WTC11 (cell line): ENCODE measurements around the gene MESP1. TPM values are rescaled to one million over a fixed set of nuclear protein-coding genes. Genes with fewer than 3 reads are reported as not detected.
A peak's percentile ranks its signal among the peaks of the same experiment; 100 is the strongest.

Experiments used
- ATAC-seq: fragments of 200-7000 bp; cut with Tn5 transposase; 2 replicates; pipeline ENCODE4 v1.10.0; 2021; ENCODE audit warnings: mild to moderate bottlenecking, moderate library complexity
- CTCF ChIA-PET: fragments of 300-600 bp; sonication (Branson Sonifier 250); formaldehyde crosslinking; loops from one replicate; lab custom pipeline; 2021; ENCODE audit warnings: antibody characterized with exemption; lab: Charles Lee
- POLR2A ChIA-PET: fragments of 350-600 bp; sonication (Branson Sonifier 250); formaldehyde crosslinking; loops from one replicate; lab custom pipeline; 2021; ENCODE audit warnings: antibody characterized with exemption; lab: Charles Lee
- DNase-seq: peaks from one replicate; pipeline ENCODE4 v3.0.0; 2021; ENCODE audit warnings: low spot score
- H3K27ac Mint-ChIP-seq: 2 replicates; pipeline ENCODE4 v1.8.0; 2021; ENCODE audit warnings: mixed read lengths
- H3K27me3 Mint-ChIP-seq: 2 replicates; pipeline ENCODE4 v1.8.0; 2021; ENCODE audit warnings: low read depth, mild to moderate bottlenecking, moderate library complexity, mixed read lengths
- H3K36me3 Mint-ChIP-seq: 2 replicates; pipeline ENCODE4 v1.8.0; 2021; ENCODE audit warnings: mixed read lengths
- H3K4me1 Mint-ChIP-seq: 2 replicates; pipeline ENCODE4 v1.8.0; 2022; ENCODE audit warnings: mixed read lengths
- H3K4me3 Mint-ChIP-seq: 2 replicates; pipeline ENCODE4 v1.8.0; 2021; ENCODE audit warnings: mild to moderate bottlenecking, moderate library complexity, mixed read lengths
- H3K9me3 Mint-ChIP-seq: 2 replicates; pipeline ENCODE4 v1.8.0; 2021; ENCODE audit warnings: mixed read lengths
- AFF4 ChIP-seq: sonication (generic); formaldehyde crosslinking; IDR thresholded peaks from 2 replicates; pipeline ENCODE4 v1.8.1; 2023; ENCODE audit warnings: mild to moderate bottlenecking, missing genetic modification reagents, borderline replicate concordance
- CDX4 ChIP-seq: fragments of 250-450 bp; sonication (Bioruptor Pico); IDR thresholded peaks from 2 replicates; pipeline ENCODE4 v1.9.0; 2021; ENCODE audit warnings: moderate library complexity, mild to moderate bottlenecking, inconsistent platforms, borderline replicate concordance
- CREB1 ChIP-seq: sonication (generic); formaldehyde crosslinking; IDR thresholded peaks from 2 replicates; pipeline ENCODE4 v1.8.0; 2023; ENCODE audit warnings: mild to moderate bottlenecking, missing genetic modification reagents
- CTCF ChIP-seq: fragments of 200-600 bp; IDR thresholded peaks from 2 replicates; pipeline ENCODE4 v1.8.0; 2022; ENCODE audit warnings: antibody characterized with exemption
- ESRRA ChIP-seq: sonication (generic); formaldehyde crosslinking; IDR thresholded peaks from 2 replicates; pipeline ENCODE4 v1.8.1; 2022; ENCODE audit warnings: mild to moderate bottlenecking, missing genetic modification reagents, borderline replicate concordance
- FOXP1 ChIP-seq: sonication (generic); formaldehyde crosslinking; IDR thresholded peaks from 2 replicates; pipeline ENCODE4 v1.8.0; 2022; ENCODE audit warnings: missing genetic modification reagents, mild to moderate bottlenecking, moderate library complexity, borderline replicate concordance
- GABPB1 ChIP-seq: sonication (generic); formaldehyde crosslinking; IDR thresholded peaks from 2 replicates; pipeline ENCODE4 v1.8.1; 2023; ENCODE audit warnings: mild to moderate bottlenecking, missing genetic modification reagents
- IRF1 ChIP-seq: sonication (generic); formaldehyde crosslinking; IDR thresholded peaks from 2 replicates; pipeline ENCODE4 v1.8.0; 2023; ENCODE audit warnings: missing genetic modification reagents
- JAZF1 ChIP-seq: fragments of 250-450 bp; sonication (Bioruptor Pico); IDR thresholded peaks from 2 replicates; pipeline ENCODE4 v1.9.0; 2021; ENCODE audit warnings: moderate library complexity, mild to moderate bottlenecking, inconsistent platforms
- JUN ChIP-seq: sonication (generic); formaldehyde crosslinking; IDR thresholded peaks from 2 replicates; pipeline ENCODE4 v1.8.0; 2023; ENCODE audit warnings: mild to moderate bottlenecking, missing genetic modification reagents
- KAT7 ChIP-seq: sonication (generic); formaldehyde crosslinking; IDR thresholded peaks from 2 replicates; pipeline ENCODE4 v1.8.1; 2023; ENCODE audit warnings: missing genetic modification reagents, mild to moderate bottlenecking, borderline replicate concordance
- MAX ChIP-seq: sonication (generic); formaldehyde crosslinking; IDR thresholded peaks from 2 replicates; pipeline ENCODE4 v1.8.0; 2022; ENCODE audit warnings: mild to moderate bottlenecking, missing genetic modification reagents
- MYBL2 ChIP-seq: sonication (generic); formaldehyde crosslinking; IDR thresholded peaks from 2 replicates; pipeline ENCODE4 v1.8.1; 2023; ENCODE audit warnings: mild to moderate bottlenecking, moderate library complexity, missing genetic modification reagents
- NFATC4 ChIP-seq: fragments of 250-450 bp; sonication (Bioruptor Pico); IDR thresholded peaks from 2 replicates; pipeline ENCODE4 v1.9.0; 2021; ENCODE audit warnings: mild to moderate bottlenecking
- NFE2L1 ChIP-seq: sonication (generic); formaldehyde crosslinking; IDR thresholded peaks from 2 replicates; pipeline ENCODE4 v1.8.1; 2023; ENCODE audit warnings: missing genetic modification reagents
- OVOL2 ChIP-seq: fragments of 250-450 bp; sonication (Bioruptor Pico); IDR thresholded peaks from 2 replicates; pipeline ENCODE4 v1.9.0; 2021; ENCODE audit warnings: mild to moderate bottlenecking, borderline replicate concordance
- PREB ChIP-seq: sonication (generic); formaldehyde crosslinking; IDR thresholded peaks from 2 replicates; pipeline ENCODE4 v1.8.1; 2022; ENCODE audit warnings: mild to moderate bottlenecking, missing genetic modification reagents, moderate library complexity, borderline replicate concordance
- PRRX2 ChIP-seq: fragments of 250-450 bp; sonication (Bioruptor Pico); IDR thresholded peaks from 2 replicates; pipeline ENCODE4 v1.8.0; 2021; ENCODE audit warnings: mild to moderate bottlenecking
- RORB ChIP-seq: fragments of 250-450 bp; sonication (Bioruptor Pico); IDR thresholded peaks from 2 replicates; pipeline ENCODE4 v1.9.0; 2021; ENCODE audit warnings: mild to moderate bottlenecking
- STAT6 ChIP-seq: sonication (generic); formaldehyde crosslinking; conservative IDR thresholded peaks from 2 replicates; pipeline ENCODE4 v1.8.1; 2023; ENCODE audit warnings: mild to moderate bottlenecking, low read depth, missing genetic modification reagents, moderate library complexity
- TEAD1 ChIP-seq: sonication (generic); formaldehyde crosslinking; IDR thresholded peaks from 2 replicates; pipeline ENCODE4 v1.8.0; 2022; ENCODE audit warnings: mild to moderate bottlenecking, missing genetic modification reagents
- TP53 ChIP-seq: sonication (generic); formaldehyde crosslinking; IDR thresholded peaks from 2 replicates; pipeline ENCODE4 v1.8.1; 2023; ENCODE audit warnings: mild to moderate bottlenecking, missing genetic modification reagents
- ZNF121 ChIP-seq: sonication (generic); formaldehyde crosslinking; IDR thresholded peaks from 2 replicates; pipeline ENCODE4 v1.8.0; 2023; ENCODE audit warnings: missing genetic modification reagents
- ZNF219 ChIP-seq: sonication (generic); formaldehyde crosslinking; IDR thresholded peaks from 2 replicates; pipeline ENCODE4 v1.8.0; 2023; ENCODE audit warnings: missing genetic modification reagents, mild to moderate bottlenecking, borderline replicate concordance
- ZNF232 ChIP-seq: sonication (generic); formaldehyde crosslinking; IDR thresholded peaks from 2 replicates; pipeline ENCODE4 v1.8.0; 2022; ENCODE audit warnings: mild to moderate bottlenecking, missing genetic modification reagents
- ZNF317 ChIP-seq: sonication (generic); formaldehyde crosslinking; IDR thresholded peaks from 2 replicates; pipeline ENCODE4 v1.8.1; 2023; ENCODE audit warnings: low read depth, mild to moderate bottlenecking, moderate library complexity, missing genetic modification reagents, borderline replicate concordance
- ZNF416 ChIP-seq: fragments of 250-450 bp; sonication (Bioruptor Pico); IDR thresholded peaks from 2 replicates; pipeline ENCODE4 v1.9.0; 2021; ENCODE audit warnings: mild to moderate bottlenecking, inconsistent platforms
- total RNA-seq: library from RNA; stranded (reverse); gene quantifications from 3 replicates; pipeline ENCODE4 v1.2.3, GENCODE V29; 2021

MESP1 gene
- total RNA-seq, 1 experiment from 2014 or later: 0.50 TPM

GRCh38 chr15:89776274-89777072, 25.4 kb upstream of the MESP1 start, which contains the start of gene MESP2:
MESP2 (plus strand) TSS chr15:89776332; CDS start chr15:89776358, 26 bp downstream.
- DNase-seq: peak; percentile 91
- POLR2A ChIA-PET: interaction anchor here (0.6 kb wide), 2 partner anchors 9 to 306 kb away, joined by 3 read pairs; no protein-coding TSS in a partner anchor
- peak; percentile 96 for ATAC-seq
- Mint-ChIP-seq H3K27me3 (peaks cover 42% of the 10 kb centered on the region), H3K4me1 (0 out of 2 replicates have a peak, but pooled peaks cover 2% of the 10 kb centered on the region), H3K27ac (no peak within 1 kb of the TSS), H3K9me3 (no peaks in the 10 kb centered on the region), H3K4me3 (peak within 1 kb of the TSS; percentile 60), H3K36me3 (no peaks in the 10 kb centered on the region)
- CTCF ChIA-PET: interaction anchor here (0.7 to 7.1 kb wide), 7 partner anchors 15 to 122 kb away, joined by 3 to 63 read pairs (median 3); no protein-coding TSS in a partner anchor
- TF ChIP-seq AFF4 (CRISPR knock-in tag): peak; percentile 98; the same call in 1 of the 2 replicates
- TF ChIP-seq MYBL2: peak; percentile 91
- TF ChIP-seq IRF1 (CRISPR knock-in tag): peak; percentile 94
- TF ChIP-seq JUN (CRISPR knock-in tag): no peak
- peak; percentile 94 for TF ChIP-seq TEAD1 (CRISPR knock-in tag)
- TF ChIP-seq STAT6 (CRISPR knock-in tag): no peak
- peak; percentile 66; the same call in 1 of the 2 replicates for TF ChIP-seq GABPB1 (CRISPR knock-in tag)
- TF ChIP-seq KAT7 (CRISPR knock-in tag): 0 out of 2 replicates have a peak, but pooled peaks have one; percentile 92
- no peak for TF ChIP-seq RORB (CRISPR knock-in tag)
- 0 out of 2 replicates have a peak, but pooled peaks have one; percentile 52 for TF ChIP-seq PREB (CRISPR knock-in tag)
- no peak for TF ChIP-seq CDX4
- TF ChIP-seq MAX (CRISPR knock-in tag): peak; percentile 99
- TF ChIP-seq CTCF: no peak
- TF ChIP-seq PRRX2 (CRISPR knock-in tag): no peak
- TF ChIP-seq OVOL2 (CRISPR knock-in tag): no peak
- peak; percentile 96 for TF ChIP-seq ESRRA (CRISPR knock-in tag)
- peak; percentile 97 for TF ChIP-seq TP53 (CRISPR knock-in tag)
- TF ChIP-seq ZNF317: peak; percentile 64; the same call in 1 of the 2 replicates
- peak; percentile 79 for TF ChIP-seq ZNF121
- TF ChIP-seq JAZF1: no peak
- peak; percentile 98 for TF ChIP-seq NFE2L1 (CRISPR knock-in tag)
- TF ChIP-seq NFATC4 (CRISPR knock-in tag): no peak
- TF ChIP-seq ZNF416 (CRISPR knock-in tag): no peak
- TF ChIP-seq ZNF219 (CRISPR knock-in tag): no peak
- TF ChIP-seq ZNF232 (CRISPR knock-in tag): peak; percentile 88; the same call in 1 of the 2 replicates
- TF ChIP-seq FOXP1 (CRISPR knock-in tag): peak; percentile 95
- peak; percentile 95 for TF ChIP-seq CREB1 (CRISPR knock-in tag)
